GM12878 (cell line): Measurements from ENCODE around the gene MAP4K1. TPM values are rescaled to one million over a fixed set of nuclear protein-coding genes. Genes with fewer than 3 reads are reported as not detected.
"Not testable (repeated sequence)": the region's sequence is repeated elsewhere in the genome, so short reads cannot be mapped to it uniquely, and the experiment has no call there.

Source experiments
- ATAC-seq: fragments of 200-7000 bp; cut with Tn5 transposase; 3 replicates; pipeline ENCODE4 v1.9.1; 2020; ENCODE audit warnings: mild to moderate bottlenecking, moderate library complexity
- BruUV-seq: library from RNA; stranded (reverse); fragments of 400-500 nt; replicated peaks from 2 replicates; lab custom pipeline; 2021; lab: Mats Ljungman, UMichigan
- CTCF ChIA-PET: fragments of 300-600 bp; sonication (Branson Sonifier 250); formaldehyde crosslinking; extraction: SDS; loops from one replicate; lab custom pipeline; 2021; ENCODE audit warnings: inconsistent platforms; lab: Yijun Ruan, JAX
- POLR2A ChIA-PET: fragments of 350-600 bp; formaldehyde crosslinking; extraction: SDS; loops from one replicate; lab custom pipeline; 2021; ENCODE audit warnings: inconsistent platforms; lab: Charles Lee
- RAD21 ChIA-PET: fragments of 300-600 bp; sonication (Branson Sonifier 250); formaldehyde crosslinking; loops from one replicate; lab custom pipeline; 2023; ENCODE audit warnings: antibody characterized with exemption; ENCODE audit not compliant: unreplicated experiment; lab: Charles Lee
- SMC1A ChIA-PET: fragments of 300-600 bp; sonication (Branson Sonifier 250); formaldehyde crosslinking; loops from one replicate; lab custom pipeline; 2023; ENCODE audit not compliant: unreplicated experiment, uncharacterized antibody; lab: Charles Lee
- DNase-seq: peaks from one replicate; pipeline ENCODE4 v3.0.0-alpha.2; 2011; ENCODE audit warnings: low read depth, low spot score
- FAIRE-seq: peaks from 3 replicates; lab custom pipeline; 2011; peaks lifted over from hg19 to GRCh38; lab: Jason Lieb, UNC
- H2AFZ ChIP-seq: 2 replicates; pipeline ENCODE4 v1.6.0; 2011; ENCODE audit warnings: low read depth, low read length, control low read depth; ENCODE audit not compliant: control insufficient read depth
- H3K27ac ChIP-seq: 2 replicates; pipeline ENCODE4 v1.5.1; 2011; ENCODE audit warnings: control low read depth; ENCODE audit not compliant: control insufficient read depth, insufficient read depth
- H3K27me3 ChIP-seq, 2 experiments: replicated peaks in 1 of 2; 2 replicates each; pipeline versions ENCODE4 v1.6.0 to v1.6.1; 2011; ENCODE audit warnings: low read length in 1 of 2; ENCODE audit not compliant: control insufficient read depth in 2 of 2, insufficient read depth in 2 of 2
- H3K36me3 ChIP-seq, 2 experiments: 2 replicates each; pipeline ENCODE4 v1.5.1; 2011; ENCODE audit warnings: low read length in 1 of 2; ENCODE audit not compliant: control insufficient read depth in 2 of 2, insufficient read depth in 2 of 2
- H3K4me1 ChIP-seq: 2 replicates; pipeline ENCODE4 v1.6.1; 2011; ENCODE audit warnings: mild to moderate bottlenecking, low read length, moderate library complexity, mixed read lengths; ENCODE audit not compliant: control insufficient read depth, insufficient read depth
- H3K4me2 ChIP-seq: 2 replicates; pipeline ENCODE4 v1.6.0; 2011; ENCODE audit warnings: control low read depth; ENCODE audit not compliant: control insufficient read depth, insufficient read depth
- H3K4me3 ChIP-seq: fragments of 200-600 bp; sonication (generic); 2 replicates; pipeline ENCODE4 v1.5.1; 2016
- H3K79me2 ChIP-seq: 2 replicates; pipeline ENCODE4 v1.6.0; 2011; ENCODE audit warnings: low read length; ENCODE audit not compliant: control insufficient read depth, insufficient read depth
- H3K9ac ChIP-seq: 2 replicates; pipeline ENCODE4 v1.8.0; 2011; ENCODE audit warnings: low read length, control low read depth, mixed read lengths; ENCODE audit not compliant: control insufficient read depth, insufficient read depth
- H3K9me3 ChIP-seq: replicated peaks from 3 replicates; pipeline ENCODE4 v1.5.1; 2011; ENCODE audit warnings: mild to moderate bottlenecking, low read length; ENCODE audit not compliant: control insufficient read depth, insufficient read depth
- H4K20me1 ChIP-seq: 2 replicates; pipeline ENCODE4 v1.6.0; 2011; ENCODE audit not compliant: control insufficient read depth, insufficient read depth
- CHD1 ChIP-seq: IDR thresholded peaks from 2 replicates; pipeline ENCODE4 v1.6.1; 2012; ENCODE audit warnings: low read depth, low read length, improper control_type of control experiment
- RFX5 ChIP-seq: IDR thresholded peaks from 2 replicates; pipeline ENCODE4 v1.6.1; 2011; ENCODE audit warnings: low read depth, low read length, improper control_type of control experiment
- SP1 ChIP-seq: IDR thresholded peaks from one replicate; pipeline ENCODE4 v1.6.1; 2011; ENCODE audit warnings: low read depth, low read length
- ZNF622 ChIP-seq: fragments of 450-650 bp; IDR thresholded peaks from 2 replicates; pipeline ENCODE4 v1.6.1; 2017; ENCODE audit warnings: mild to moderate bottlenecking, inconsistent platforms
- WGBS: methylation state at CpG from one replicate; pipeline ENCODE4 v1.1.6; 2016; ENCODE audit warnings: low lambda C conversion rate; ENCODE audit not compliant: insufficient replicate concordance, insufficient coverage; ENCODE audit errors: missing lambda C conversion rate; 5-methylcytosine and 5-hydroxymethylcytosine counted together
- in situ Hi-C: fragments of 300-500 bp; cut with MboI; formaldehyde crosslinking; loops from 9 replicates; pipeline ENCODE4 v1.14.3; 2018; ENCODE audit warnings: mixed read lengths
- intact Hi-C: fragments of 100-400 bp; cut with micrococcal nuclease; formaldehyde crosslinking; loops from one replicate; pipeline ENCODE4 v1.14.2; 2022; ENCODE audit not compliant: unreplicated experiment
- polyA plus RNA-seq, 11 experiments: library from polyadenylated mRNA; depleted of rRNA in 4 of 11; unstranded in 6 of 11; stranded (reverse) in 5 of 11; fragments of >200 nt; fragmentation: Nextera tagmentation in 4 of 11; fragmentation: Illumina TruSeq in 1 of 11; extraction: Ambion mirVana in 4 of 11; extraction: Trizol in 1 of 11; gene quantifications; 1 replicate in 1 of 11; 2 replicates in 10 of 11; pipeline versions ENCODE4 v1.2.1 to v1.2.3, GENCODE V29; 2011 to 2016; ENCODE audit warnings: inconsistent platforms in 2 of 11, missing spikeins in 2 of 11, low read depth in 1 of 11
- total RNA-seq, 4 experiments: library from RNA; depleted of rRNA in 3 of 4; stranded (reverse); fragments of >200 nt in 3 of 4; fragmentation: Illumina TruSeq in 1 of 4; extraction: Trizol in 1 of 4; gene quantifications; 2 replicates each; pipeline versions ENCODE4 v1.2.1 to v1.2.3, GENCODE V29; 2013 to 2021

MAP4K1 gene
- total and polyA plus RNA-seq, 10 of the 15 experiments (the other 5 are each of a cell fraction or from before 2014, with no cell fraction given), result 39.2 to 306 (median 140) TPM

DNA sequence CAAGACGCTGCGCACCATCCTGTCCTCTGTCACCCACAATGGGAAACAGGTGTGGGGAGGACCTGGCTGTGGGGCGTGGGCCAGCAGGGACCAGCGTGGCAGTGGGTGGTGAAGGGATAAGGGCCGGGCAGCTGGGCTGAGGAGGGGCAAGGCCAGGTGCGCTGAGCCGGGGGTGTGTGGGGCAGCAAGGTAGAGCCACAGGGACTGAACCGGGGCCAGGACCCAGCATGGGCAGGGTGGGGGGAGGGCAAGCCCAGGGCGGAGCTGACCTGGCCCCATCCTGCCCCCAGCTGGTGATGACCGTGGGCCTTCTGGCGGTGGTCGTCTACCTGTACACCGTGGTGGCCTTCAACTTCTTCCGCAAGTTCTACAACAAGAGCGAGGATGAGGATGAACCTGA is 37.7 kb downstream of the MAP4K1 start:
- no peaks in the 10 kb centered on the region; a peak in 1 of 4 replicates for H3K27me3 ChIP-seq
- H3K4me2 ChIP-seq, result no peak overlapping the region
- no peaks in the 10 kb centered on the region for H3K79me2 ChIP-seq
- ATAC-seq (no peak), FAIRE-seq (no peak), DNase-seq (no peak)
- peaks cover 18% of the 10 kb centered on the region for H3K4me1 ChIP-seq
- CTCF ChIA-PET, result interaction anchor here (1.1 to 1.8 kb wide), 2 partner anchors 9 to 36 kb away, joined by 3 to 5 read pairs; no protein-coding TSS in a partner anchor
- no peak overlapping the region for H2AFZ ChIP-seq
- no peak overlapping the region for H3K4me3 ChIP-seq
- WGBS, result 82% methylated on average over 12 of the region's 15 CpGs
- H3K36me3 ChIP-seq, result no peaks in the 10 kb centered on the region
- no peaks in the 10 kb centered on the region for H4K20me1 ChIP-seq
- in situ Hi-C loops, result no loop called here
- H3K9me3 ChIP-seq, result no peaks in the 10 kb centered on the region
- no peak overlapping the region for H3K27ac ChIP-seq
- BruUV-seq, result no TSS peak
- SMC1A ChIA-PET, result interaction anchor here (1.4 kb wide), 1 partner anchor 35 kb away, joined by 3 read pairs; no protein-coding TSS in a partner anchor
- POLR2A ChIA-PET, result interaction anchor here (1.1 kb wide), 1 partner anchor 38 kb away, joined by 3 read pairs; no protein-coding TSS in a partner anchor
- H3K9ac ChIP-seq, result no peak overlapping the region
- no peak for TF ChIP-seq ZNF622
- TF ChIP-seq RFX5, result no peak
- TF ChIP-seq CHD1, result no peak
- TF ChIP-seq SP1, result no peak
- intact Hi-C loops, result no loop called here
- RAD21 ChIA-PET, result no interaction called here

DNA sequence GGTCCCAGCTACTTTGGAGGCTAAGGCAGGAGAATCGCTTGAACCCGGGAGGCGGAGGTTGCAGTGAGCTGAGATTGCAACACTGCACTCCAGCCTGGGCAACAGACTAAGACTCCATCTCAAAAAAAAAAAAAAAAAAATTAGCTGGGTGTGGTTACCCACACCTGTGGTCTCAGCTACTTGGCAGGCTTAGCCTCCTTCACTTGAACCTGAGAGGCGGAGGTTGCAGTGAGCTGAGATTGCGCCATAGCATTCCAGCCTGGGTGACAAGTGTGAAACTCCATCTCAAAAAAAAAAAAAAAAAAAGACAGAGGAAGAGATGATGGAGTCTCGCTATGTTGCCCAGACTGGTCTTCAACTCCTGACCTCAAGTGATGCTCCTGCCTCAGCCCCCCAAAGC is 38.4 kb downstream of the MAP4K1 start:
- H3K36me3 ChIP-seq, H3K9ac ChIP-seq, H3K27ac ChIP-seq, H4K20me1 ChIP-seq, H3K79me2 ChIP-seq, H3K27me3 ChIP-seq, H3K4me2 ChIP-seq, POLR2A ChIA-PET, ATAC-seq, in situ Hi-C loops, H3K9me3 ChIP-seq, BruUV-seq, intact Hi-C loops, FAIRE-seq, DNase-seq, H2AFZ ChIP-seq, H3K4me3 ChIP-seq: not testable (repeated sequence)
- WGBS, result 97% methylated on average over 5 of the region's 6 CpGs
- CTCF ChIA-PET, result interaction anchor here (0.9 to 1.8 kb wide), 3 partner anchors 10 to 55 kb away, joined by 4 to 6 read pairs (median 5); no protein-coding TSS in a partner anchor
- SMC1A ChIA-PET, result interaction anchor here (0.8 to 1.6 kb wide), 2 partner anchors 10 to 19 kb away, joined by 3 read pairs; no protein-coding TSS in a partner anchor
- peaks cover 13% of the 10 kb centered on the region for H3K4me1 ChIP-seq
- RAD21 ChIA-PET, result interaction anchor here (1.1 kb wide), 1 partner anchor 36 kb away, joined by 4 read pairs; no protein-coding TSS in a partner anchor
